Endometrial microvascular endothelial cells (primary cell): ENCODE measurements around the gene DNM3. TPM values are rescaled to one million over a fixed set of nuclear protein-coding genes. Genes with fewer than 3 reads are reported as not detected.
"Not testable (repeated sequence)": the region's sequence is repeated elsewhere in the genome, so short reads cannot be mapped to it uniquely, and the experiment has no call there.

Experiments used
- in situ Hi-C: cut with HindIII; loops from 2 replicates; pipeline ENCODE4 v1.10.0; 2017; ENCODE audit warnings: low sequenced_read_pairs, low pct_unique_long_range_greater_than_20kb; ENCODE audit errors: inconsistent ontology term
- total RNA-seq: library from RNA; depleted of rRNA; stranded (reverse); fragments of >200 nt; gene quantifications from one replicate; pipeline ENCODE4 v1.2.3, GENCODE V29; 2015; ENCODE audit errors: inconsistent ontology term

The DNM3 gene
- total RNA-seq, 1 donor from 2014 or later: 0.84 TPM

GRCh38 chr1:172293429-172293828 is 452.1 kb downstream of the DNM3 start:
- in situ Hi-C loops: no loop called here

- in situ Hi-C loops: no loop called here
Measured at GRCh38 chr1:172298141-172298540, 456.8 kb downstream of the DNM3 start.

DNA sequence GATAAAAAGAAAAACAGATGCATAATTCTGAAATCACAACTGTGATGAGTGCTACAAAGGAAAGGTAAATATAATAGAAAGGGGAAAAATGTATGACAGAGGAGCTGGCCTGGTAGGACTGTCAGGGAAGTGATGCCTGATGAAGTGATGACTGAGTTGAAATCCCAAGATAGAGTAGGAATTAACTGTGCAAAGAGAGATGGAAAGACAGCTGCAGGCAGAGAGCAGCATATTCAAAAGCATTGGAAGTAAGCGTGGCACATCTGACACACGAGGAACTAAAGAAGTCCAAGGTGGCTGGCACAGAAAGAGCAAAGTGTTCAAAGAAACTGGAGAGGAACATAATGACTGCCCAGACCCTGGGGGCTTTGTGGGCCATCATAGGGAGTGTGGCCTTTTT is 457.6 kb downstream of the DNM3 start:
- in situ Hi-C loops: no loop called here

GRCh38 chr1:172299515-172299914 is 458.2 kb downstream of the DNM3 start:
- in situ Hi-C loops: no loop called here

DNA sequence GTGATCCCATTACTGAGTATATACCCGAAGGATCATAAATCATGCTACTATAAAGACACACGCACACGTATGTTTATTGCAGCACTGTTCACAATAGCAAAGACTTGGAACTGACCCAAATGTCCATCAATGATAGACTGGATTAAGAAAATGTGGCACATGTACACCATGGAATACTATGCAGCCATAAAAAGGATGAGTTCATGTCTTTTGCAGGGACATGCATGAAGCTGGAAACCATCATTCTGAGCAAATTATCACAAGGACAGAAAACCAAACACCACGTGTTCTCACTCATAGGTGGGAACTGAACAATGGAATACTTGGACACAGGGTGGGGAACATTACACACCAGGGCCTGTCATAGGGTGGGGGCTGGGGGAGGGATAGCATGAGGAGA is 466.2 kb downstream of the DNM3 start:
- in situ Hi-C loops: not testable (repeated sequence)

GRCh38 chr1:172308142-172308541 is 466.8 kb downstream of the DNM3 start:
- in situ Hi-C loops: no loop called here

DNA sequence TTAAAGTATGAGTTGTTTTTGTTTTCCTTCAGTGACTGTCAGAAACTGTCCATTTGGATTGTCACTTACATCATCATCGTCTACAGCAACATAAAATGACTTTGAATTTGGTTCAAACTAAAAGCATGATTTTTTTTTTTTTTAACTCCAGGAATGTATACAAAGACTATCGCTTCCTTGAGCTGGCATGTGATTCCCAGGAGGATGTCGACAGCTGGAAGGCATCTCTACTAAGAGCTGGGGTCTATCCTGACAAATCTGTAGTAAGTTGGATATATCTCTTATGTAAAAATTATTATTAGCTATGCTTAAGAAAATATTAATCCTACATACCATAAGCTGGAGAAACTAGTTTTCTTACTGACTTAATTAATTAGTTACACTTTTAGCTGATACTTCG is 467.3 kb downstream of the DNM3 start:
- in situ Hi-C loops: no loop called here

GRCh38 chr1:172320733-172321132 is 479.4 kb downstream of the DNM3 start:
- in situ Hi-C loops: no loop called here

- in situ Hi-C loops: no loop called here
Measured at GRCh38 chr1:172321451-172321850, 480.2 kb downstream of the DNM3 start.

DNA sequence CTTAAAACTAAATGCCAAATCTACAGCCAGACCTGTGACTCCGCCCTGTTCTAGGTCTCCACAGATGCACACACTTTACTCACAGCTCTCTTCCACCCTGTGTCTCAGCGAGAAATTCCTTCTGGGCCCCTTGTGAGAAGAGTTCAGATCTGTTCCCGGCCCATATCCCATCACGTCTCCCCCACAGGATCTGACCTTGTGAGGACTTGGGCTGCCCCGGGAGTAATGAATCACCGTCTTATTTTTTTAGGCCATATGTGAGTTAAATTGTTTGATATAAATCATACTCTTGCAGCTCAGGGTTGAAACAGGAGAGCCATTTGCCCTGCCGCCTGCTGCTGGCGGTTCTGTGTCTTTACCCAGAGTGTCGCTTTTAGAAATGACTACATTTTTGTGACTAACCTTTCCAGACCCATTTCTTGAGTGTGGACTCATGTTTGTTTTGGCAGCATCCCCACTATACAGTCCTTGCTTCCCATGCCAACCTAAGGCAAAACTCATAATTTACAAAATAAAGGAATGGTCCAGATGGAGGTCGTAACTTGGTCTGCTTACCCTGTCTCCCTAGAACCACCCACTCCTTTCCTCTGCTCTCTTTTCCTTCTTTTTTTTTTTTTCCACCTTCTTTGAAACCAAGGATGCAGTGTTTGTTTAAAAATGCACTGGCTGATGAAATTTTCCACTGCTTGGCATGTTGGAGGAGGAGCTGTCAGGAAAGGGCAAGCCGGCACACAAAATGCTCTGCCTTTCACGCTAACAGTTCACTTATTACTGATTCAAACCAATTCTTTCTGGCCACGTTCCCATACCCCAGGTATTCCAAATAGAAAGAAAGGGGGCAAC is 481.1 kb downstream of the DNM3 start:
- in situ Hi-C loops: no loop called here

DNA sequence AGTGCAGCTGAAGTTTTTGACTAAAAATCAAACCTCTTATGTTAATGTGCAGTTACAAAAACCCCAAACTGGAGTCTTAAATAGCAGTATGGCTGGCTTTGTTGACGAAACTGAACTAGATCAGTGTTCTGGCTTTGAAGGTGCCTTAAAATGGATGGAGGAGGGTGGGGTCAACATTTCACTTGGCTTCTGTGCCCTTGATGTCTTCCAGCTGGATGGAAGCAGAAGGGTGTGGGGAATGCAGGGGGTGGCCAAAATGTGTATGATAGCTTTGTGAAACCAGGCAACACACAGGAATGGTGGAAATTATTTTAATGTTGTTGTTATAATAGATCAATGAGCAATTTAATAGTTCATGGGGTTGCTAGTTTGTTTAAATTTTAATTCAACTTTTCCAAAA is 482.4 kb downstream of the DNM3 start:
- in situ Hi-C loops: no loop called here

GRCh38 chr1:172324086-172324485 is 482.8 kb downstream of the DNM3 start:
- in situ Hi-C loops: no loop called here

- in situ Hi-C loops: no loop called here
Measured at GRCh38 chr1:172324761-172325160, 483.5 kb downstream of the DNM3 start.

GRCh38 chr1:172325531-172325930 is 484.2 kb downstream of the DNM3 start:
- in situ Hi-C loops: no loop called here

GRCh38 chr1:172326136-172326535 is 484.8 kb downstream of the DNM3 start:
- in situ Hi-C loops: no loop called here

GRCh38 chr1:172328266-172328665 is 487.0 kb downstream of the DNM3 start:
- in situ Hi-C loops: no loop called here

GRCh38 chr1:172332230-172332629 is 490.9 kb downstream of the DNM3 start:
- in situ Hi-C loops: no loop called here

GRCh38 chr1:172335377-172335776 is 494.1 kb downstream of the DNM3 start:
- in situ Hi-C loops: no loop called here

GRCh38 chr1:172338295-172338735 is 497.0 kb downstream of the DNM3 start:
- in situ Hi-C loops: no loop called here

GRCh38 chr1:172339842-172340241 is 498.5 kb downstream of the DNM3 start:
- in situ Hi-C loops: no loop called here

DNA sequence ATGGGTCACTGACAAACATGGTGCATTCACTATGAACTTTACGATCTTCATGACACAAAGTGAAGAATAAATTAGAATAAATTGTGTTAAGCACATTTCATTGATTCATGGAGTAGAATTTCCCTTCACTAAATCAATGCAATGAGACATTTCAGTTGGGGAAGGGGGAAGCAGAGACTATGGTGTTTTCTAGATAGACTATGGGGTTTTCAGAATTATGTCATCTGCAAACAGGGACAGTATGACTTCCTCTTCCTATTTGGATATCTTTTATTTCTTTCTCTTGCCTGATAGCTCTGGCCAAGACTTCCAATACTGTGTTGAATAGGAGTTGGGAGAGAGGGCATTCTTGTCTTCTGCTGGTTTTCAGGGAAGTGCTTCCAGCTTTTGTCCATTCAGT is 499.2 kb downstream of the DNM3 start:
- in situ Hi-C loops: no loop called here
